ENCODE data around the gene CCDC157.
A peak's percentile ranks its signal among the peaks of the same experiment; 100 is the strongest.

The CCDC157 gene

DNA sequence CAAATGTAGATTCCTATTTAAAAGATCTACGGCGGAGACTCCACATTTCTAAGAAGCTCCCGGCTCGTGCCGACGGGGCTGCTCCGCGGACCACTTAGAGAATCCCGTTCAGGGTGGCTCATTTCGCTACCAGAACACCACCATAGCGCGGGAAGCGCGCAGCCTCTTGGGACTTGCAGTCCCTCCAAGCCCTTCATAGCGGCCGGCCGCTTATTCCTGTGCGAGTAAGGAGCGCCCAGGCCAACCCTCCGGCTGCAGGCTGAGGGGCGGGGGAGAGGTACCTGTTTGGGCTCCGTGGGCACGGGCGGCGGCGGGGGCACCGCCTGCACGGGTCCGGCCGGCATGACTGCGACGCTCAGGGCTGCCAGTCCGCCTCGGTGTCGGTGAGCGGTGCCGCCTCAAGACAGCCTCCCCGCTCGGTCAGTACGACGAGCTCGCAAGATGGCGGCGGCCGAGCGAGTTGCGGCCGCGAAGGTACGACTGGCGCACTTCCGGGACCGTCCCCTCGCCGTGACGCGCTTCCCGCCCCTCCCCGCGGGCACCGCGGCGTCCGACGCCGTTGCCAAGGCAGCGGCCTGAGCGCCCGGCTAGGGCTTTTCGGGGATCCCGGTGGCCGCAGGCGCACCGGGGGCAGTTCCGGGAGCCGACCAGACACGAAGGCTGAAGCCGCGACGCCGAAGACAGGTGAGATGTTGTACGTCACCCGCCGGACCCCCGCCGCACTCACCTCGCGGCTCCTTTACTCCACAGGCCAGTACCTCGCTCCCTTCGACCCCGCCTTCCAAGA, at the start of gene CCDC157, which contains the start of gene SF3A1:
Gene CCDC157 (plus strand): TSS at position 559 of the 787 bp plus-strand sequence. CDS start 8,994 bp downstream, outside the sequence.
Gene SF3A1 (minus strand): TSS at position 446 of the 787 bp plus-strand sequence. CDS start 102 bp downstream, at position 344.
- peak; percentile 97 for ATAC-seq
- TF ChIP-seq BACH2 (CRISPR knock-in tag; IDR thresholded peaks at IDR 0.05; ENCODE audit: borderline replicate concordance) (no peak), GLIS3 (CRISPR knock-in tag; IDR thresholded peaks at IDR 0.05) (no peak), CSDC2 (CRISPR knock-in tag; IDR thresholded peaks at IDR 0.05) (no peak), ZNF8 (CRISPR knock-in tag; IDR thresholded peaks at IDR 0.05) (no peak), SNAI2 (CRISPR knock-in tag; IDR thresholded peaks at IDR 0.05) (no peak), ZFP30 (CRISPR knock-in tag; IDR thresholded peaks at IDR 0.05) (no peak), ISL1 (CRISPR knock-in tag; IDR thresholded peaks at IDR 0.05) (no peak), ESRRG (CRISPR knock-in tag; IDR thresholded peaks at IDR 0.05) (no peak), ZNF565 (CRISPR knock-in tag; conservative IDR thresholded peaks at IDR 0.05; ENCODE audit: low read depth) (no peak), ZC3H10 (CRISPR knock-in tag; IDR thresholded peaks at IDR 0.05) (no peak), ZNF70 (CRISPR knock-in tag; IDR thresholded peaks at IDR 0.05) (no peak), TOX (CRISPR knock-in tag; IDR thresholded peaks at IDR 0.05; ENCODE audit: borderline replicate concordance) (no peak), RARB (CRISPR knock-in tag; IDR thresholded peaks at IDR 0.05) (no peak), ARNTL (CRISPR knock-in tag; IDR thresholded peaks at IDR 0.05; ENCODE audit: borderline replicate concordance, low read depth) (no peak)
- TF ChIP-seq, protein P1, sequence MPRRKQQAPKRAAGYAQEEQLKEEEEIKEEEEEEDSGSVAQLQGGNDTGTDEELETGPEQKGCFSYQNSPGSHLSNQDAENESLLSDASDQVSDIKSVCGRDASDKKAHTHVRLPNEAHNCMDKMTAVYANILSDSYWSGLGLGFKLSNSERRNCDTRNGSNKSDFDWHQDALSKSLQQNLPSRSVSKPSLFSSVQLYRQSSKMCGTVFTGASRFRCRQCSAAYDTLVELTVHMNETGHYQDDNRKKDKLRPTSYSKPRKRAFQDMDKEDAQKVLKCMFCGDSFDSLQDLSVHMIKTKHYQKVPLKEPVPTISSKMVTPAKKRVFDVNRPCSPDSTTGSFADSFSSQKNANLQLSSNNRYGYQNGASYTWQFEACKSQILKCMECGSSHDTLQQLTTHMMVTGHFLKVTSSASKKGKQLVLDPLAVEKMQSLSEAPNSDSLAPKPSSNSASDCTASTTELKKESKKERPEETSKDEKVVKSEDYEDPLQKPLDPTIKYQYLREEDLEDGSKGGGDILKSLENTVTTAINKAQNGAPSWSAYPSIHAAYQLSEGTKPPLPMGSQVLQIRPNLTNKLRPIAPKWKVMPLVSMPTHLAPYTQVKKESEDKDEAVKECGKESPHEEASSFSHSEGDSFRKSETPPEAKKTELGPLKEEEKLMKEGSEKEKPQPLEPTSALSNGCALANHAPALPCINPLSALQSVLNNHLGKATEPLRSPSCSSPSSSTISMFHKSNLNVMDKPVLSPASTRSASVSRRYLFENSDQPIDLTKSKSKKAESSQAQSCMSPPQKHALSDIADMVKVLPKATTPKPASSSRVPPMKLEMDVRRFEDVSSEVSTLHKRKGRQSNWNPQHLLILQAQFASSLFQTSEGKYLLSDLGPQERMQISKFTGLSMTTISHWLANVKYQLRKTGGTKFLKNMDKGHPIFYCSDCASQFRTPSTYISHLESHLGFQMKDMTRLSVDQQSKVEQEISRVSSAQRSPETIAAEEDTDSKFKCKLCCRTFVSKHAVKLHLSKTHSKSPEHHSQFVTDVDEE (CRISPR knock-in tag; IDR thresholded peaks at IDR 0.05): no peak

DNA sequence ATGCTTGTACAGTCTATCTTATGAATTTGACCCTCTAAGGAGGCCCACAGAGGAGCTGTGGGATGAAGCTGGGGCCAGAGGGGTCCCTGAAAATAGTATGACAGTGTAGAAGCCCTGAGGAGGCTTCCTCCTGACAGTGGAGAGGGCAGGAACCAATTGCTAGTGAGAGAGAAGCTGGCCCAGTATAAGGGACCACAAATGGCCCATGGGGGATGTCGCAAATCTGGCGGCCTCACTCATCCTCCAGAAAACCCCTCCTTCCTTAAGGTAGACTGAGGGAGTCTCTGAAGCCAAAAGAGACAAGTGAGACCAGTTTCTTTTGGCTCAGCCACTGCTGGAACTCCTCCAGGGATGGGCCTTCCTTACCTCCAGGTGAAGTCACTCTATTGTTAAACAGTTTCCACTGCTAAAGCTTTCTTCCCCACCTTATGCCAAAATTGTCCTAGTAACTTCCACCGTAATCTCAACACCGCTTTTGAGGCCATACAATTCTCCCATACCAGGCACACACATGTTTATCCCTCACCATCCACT, 49.7 kb upstream of the CCDC157 start:
- no peak for TF ChIP-seq GLIS3 (CRISPR knock-in tag; IDR thresholded peaks at IDR 0.05)
- TF ChIP-seq ZFP3 (CRISPR knock-in tag; IDR thresholded peaks at IDR 0.05): no peak
- TF ChIP-seq ESRRG (CRISPR knock-in tag; IDR thresholded peaks at IDR 0.05): no peak
- TF ChIP-seq, protein P2, sequence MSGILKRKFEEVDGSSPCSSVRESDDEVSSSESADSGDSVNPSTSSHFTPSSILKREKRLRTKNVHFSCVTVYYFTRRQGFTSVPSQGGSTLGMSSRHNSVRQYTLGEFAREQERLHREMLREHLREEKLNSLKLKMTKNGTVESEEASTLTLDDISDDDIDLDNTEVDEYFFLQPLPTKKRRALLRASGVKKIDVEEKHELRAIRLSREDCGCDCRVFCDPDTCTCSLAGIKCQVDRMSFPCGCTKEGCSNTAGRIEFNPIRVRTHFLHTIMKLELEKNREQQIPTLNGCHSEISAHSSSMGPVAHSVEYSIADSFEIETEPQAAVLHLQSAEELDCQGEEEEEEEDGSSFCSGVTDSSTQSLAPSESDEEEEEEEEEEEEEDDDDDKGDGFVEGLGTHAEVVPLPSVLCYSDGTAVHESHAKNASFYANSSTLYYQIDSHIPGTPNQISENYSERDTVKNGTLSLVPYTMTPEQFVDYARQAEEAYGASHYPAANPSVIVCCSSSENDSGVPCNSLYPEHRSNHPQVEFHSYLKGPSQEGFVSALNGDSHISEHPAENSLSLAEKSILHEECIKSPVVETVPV (CRISPR knock-in tag; IDR thresholded peaks at IDR 0.05): no peak
- TF ChIP-seq ZC3H10 (CRISPR knock-in tag; IDR thresholded peaks at IDR 0.05): no peak
- TF ChIP-seq, protein P1 (CRISPR knock-in tag; IDR thresholded peaks at IDR 0.05): no peak
- no peak for TF ChIP-seq SNAI2 (CRISPR knock-in tag; IDR thresholded peaks at IDR 0.05)
- no peak for TF ChIP-seq TCF4 (CRISPR knock-in tag; IDR thresholded peaks at IDR 0.05; ENCODE audit: borderline replicate concordance)
- TF ChIP-seq, protein P3, sequence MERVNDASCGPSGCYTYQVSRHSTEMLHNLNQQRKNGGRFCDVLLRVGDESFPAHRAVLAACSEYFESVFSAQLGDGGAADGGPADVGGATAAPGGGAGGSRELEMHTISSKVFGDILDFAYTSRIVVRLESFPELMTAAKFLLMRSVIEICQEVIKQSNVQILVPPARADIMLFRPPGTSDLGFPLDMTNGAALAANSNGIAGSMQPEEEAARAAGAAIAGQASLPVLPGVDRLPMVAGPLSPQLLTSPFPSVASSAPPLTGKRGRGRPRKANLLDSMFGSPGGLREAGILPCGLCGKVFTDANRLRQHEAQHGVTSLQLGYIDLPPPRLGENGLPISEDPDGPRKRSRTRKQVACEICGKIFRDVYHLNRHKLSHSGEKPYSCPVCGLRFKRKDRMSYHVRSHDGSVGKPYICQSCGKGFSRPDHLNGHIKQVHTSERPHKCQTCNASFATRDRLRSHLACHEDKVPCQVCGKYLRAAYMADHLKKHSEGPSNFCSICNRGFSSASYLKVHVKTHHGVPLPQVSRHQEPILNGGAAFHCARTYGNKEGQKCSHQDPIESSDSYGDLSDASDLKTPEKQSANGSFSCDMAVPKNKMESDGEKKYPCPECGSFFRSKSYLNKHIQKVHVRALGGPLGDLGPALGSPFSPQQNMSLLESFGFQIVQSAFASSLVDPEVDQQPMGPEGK (CRISPR knock-in tag; IDR thresholded peaks at IDR 0.05; ENCODE audit: borderline replicate concordance): no peak
- no peak for TF ChIP-seq PPARA (CRISPR knock-in tag; IDR thresholded peaks at IDR 0.05; ENCODE audit: borderline replicate concordance)
- TF ChIP-seq RARB (CRISPR knock-in tag; IDR thresholded peaks at IDR 0.05): no peak
- TF ChIP-seq CSDC2 (CRISPR knock-in tag; IDR thresholded peaks at IDR 0.05): no peak
- TF ChIP-seq, protein P4, sequence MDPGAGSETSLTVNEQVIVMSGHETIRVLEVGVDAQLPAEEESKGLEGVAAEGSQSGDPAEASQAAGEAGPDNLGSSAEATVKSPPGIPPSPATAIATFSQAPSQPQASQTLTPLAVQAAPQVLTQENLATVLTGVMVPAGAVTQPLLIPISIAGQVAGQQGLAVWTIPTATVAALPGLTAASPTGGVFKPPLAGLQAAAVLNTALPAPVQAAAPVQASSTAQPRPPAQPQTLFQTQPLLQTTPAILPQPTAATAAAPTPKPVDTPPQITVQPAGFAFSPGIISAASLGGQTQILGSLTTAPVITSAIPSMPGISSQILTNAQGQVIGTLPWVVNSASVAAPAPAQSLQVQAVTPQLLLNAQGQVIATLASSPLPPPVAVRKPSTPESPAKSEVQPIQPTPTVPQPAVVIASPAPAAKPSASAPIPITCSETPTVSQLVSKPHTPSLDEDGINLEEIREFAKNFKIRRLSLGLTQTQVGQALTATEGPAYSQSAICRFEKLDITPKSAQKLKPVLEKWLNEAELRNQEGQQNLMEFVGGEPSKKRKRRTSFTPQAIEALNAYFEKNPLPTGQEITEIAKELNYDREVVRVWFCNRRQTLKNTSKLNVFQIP (CRISPR knock-in tag; IDR thresholded peaks at IDR 0.05; ENCODE audit: borderline replicate concordance, low read depth): no peak
- no peak for TF ChIP-seq ZFP30 (CRISPR knock-in tag; IDR thresholded peaks at IDR 0.05)
- no peak for TF ChIP-seq ZNF8 (CRISPR knock-in tag; IDR thresholded peaks at IDR 0.05)
- TF ChIP-seq ZNF70 (CRISPR knock-in tag; IDR thresholded peaks at IDR 0.05): no peak
- ATAC-seq: no peak

All from SK-N-SH treated with all-trans-retinoic acid at 6 μM for 48 hours (cell line).